ENCODE data around the gene WNT11. TPM values are rescaled to one million over a fixed set of nuclear protein-coding genes. Genes with fewer than 3 reads are reported as not detected.

WNT11 gene
- total and polyA plus RNA-seq, 2 of the 13 experiments (the other 11 are each of a cell fraction or from before 2014, with no cell fraction given), result 0.34 to 0.66 TPM

- no peak for TF ChIP-seq ZBED4 (CRISPR knock-in tag; IDR thresholded peaks at IDR 0.05; ENCODE audit: borderline replicate concordance)
- TF ChIP-seq ZNF414 (CRISPR knock-in tag; IDR thresholded peaks at IDR 0.05), result no peak
- TF ChIP-seq MXI1 (IDR thresholded peaks at IDR 0.05; ENCODE audit: borderline replicate concordance, low read depth, low read length), result no peak
- no peak for TF ChIP-seq FOXK2 (IDR thresholded peaks at IDR 0.05)
- TF ChIP-seq AGO2 (optimal IDR thresholded peaks at IDR 0.05; ENCODE audit: low read depth, low read length), result no peak
- TF ChIP-seq RARA (CRISPR knock-in tag; IDR thresholded peaks at IDR 0.05), result no peak
- 0 out of 2 replicates have a peak, but pooled peaks have one; percentile 14 for TF ChIP-seq SALL2 (CRISPR knock-in tag; IDR thresholded peaks at IDR 0.05)
- no peak for TF ChIP-seq MZF1 (CRISPR knock-in tag; IDR thresholded peaks at IDR 0.05; ENCODE audit: borderline replicate concordance)
- TF ChIP-seq ZFAT (CRISPR knock-in tag; conservative IDR thresholded peaks at IDR 0.05), result no peak
- TF ChIP-seq TEAD3 (CRISPR knock-in tag; optimal IDR thresholded peaks at IDR 0.05; ENCODE audit: borderline replicate concordance), result no peak
- TF ChIP-seq ELK4 (CRISPR knock-in tag; IDR thresholded peaks at IDR 0.05; ENCODE audit: borderline replicate concordance), result no peak
- no peak for TF ChIP-seq IRX3 (CRISPR knock-in tag; IDR thresholded peaks at IDR 0.05; ENCODE audit: borderline replicate concordance, low read depth)
- TF ChIP-seq U2AF1 (optimal IDR thresholded peaks at IDR 0.05; ENCODE audit: low read depth, low read length), result no peak
- TF ChIP-seq ZBTB8A (CRISPR knock-in tag; IDR thresholded peaks at IDR 0.05; ENCODE audit: borderline replicate concordance, low read depth), result no peak; the same call in 1 of the 2 replicates
- TF ChIP-seq STAG1 (CRISPR knock-in tag; IDR thresholded peaks at IDR 0.05), result no peak
- TF ChIP-seq ZBTB4 (CRISPR knock-in tag; IDR thresholded peaks at IDR 0.05; ENCODE audit: borderline replicate concordance), result no peak
- no peak for TF ChIP-seq ZNF292 (CRISPR knock-in tag; IDR thresholded peaks at IDR 0.05; ENCODE audit: borderline replicate concordance, low read depth)
- TF ChIP-seq POLR2AphosphoS5 (IDR thresholded peaks at IDR 0.05; ENCODE audit: low read depth, low read length), result no peak
Observed at GRCh38 chr11:76234416-76235232, 28.3 kb upstream of the WNT11 start (continued).
